GM23338 (cell line): ENCODE measurements around the gene YIPF5.

ENCODE experiments used
- EZH2 ChIP-seq: fragments of 200-600 bp; sonication (generic); IDR thresholded peaks from one replicate; pipeline ENCODE4 v1.8.0; 2017; ENCODE audit warnings: antibody characterized with exemption, mild to moderate bottlenecking, low read depth; ENCODE audit not compliant: unreplicated experiment
- EZH2phosphoT487 ChIP-seq: fragments of 200-600 bp; sonication (generic); IDR thresholded peaks from one replicate; pipeline ENCODE4 v1.8.1; 2018; ENCODE audit warnings: antibody characterized with exemption; ENCODE audit not compliant: unreplicated experiment
- NANOG ChIP-seq: IDR thresholded peaks from 2 replicates; pipeline ENCODE4 v1.6.1; 2016; ENCODE audit warnings: antibody characterized with exemption, borderline replicate concordance
- POLR2AphosphoS5 ChIP-seq: IDR thresholded peaks from 2 replicates; pipeline ENCODE4 v1.6.1; 2016; ENCODE audit warnings: antibody characterized with exemption, low read depth
- STAT1 ChIP-seq: IDR thresholded peaks from one replicate; pipeline ENCODE4 v1.6.1; 2016; ENCODE audit warnings: antibody characterized with exemption; ENCODE audit not compliant: unreplicated experiment
- ZNF114 ChIP-seq: fragments of 250-450 bp; sonication (Bioruptor Pico); IDR thresholded peaks from 2 replicates; pipeline ENCODE4 v1.5.0; 2020; ENCODE audit warnings: mild to moderate bottlenecking, moderate library complexity
- ZNF331 ChIP-seq: fragments of 250-450 bp; sonication (Bioruptor Pico); IDR thresholded peaks from 2 replicates; pipeline ENCODE4 v1.5.0; 2020; ENCODE audit warnings: low read depth, mild to moderate bottlenecking, moderate library complexity
- TF ChIP-seq, protein P1 (sequence below), 2 experiments: fragments of 200-600 bp in 1 of 2; sonication (generic) in 1 of 2; conservative IDR thresholded peaks; 2 replicates each; pipeline versions ENCODE4 v1.5.1 to v1.6.1; 2016 to 2017; ENCODE audit warnings: antibody characterized with exemption in 2 of 2, low read depth in 2 of 2, mild to moderate bottlenecking in 2 of 2, moderate library complexity in 1 of 2
- TF ChIP-seq, protein P2 (sequence below): IDR thresholded peaks from 2 replicates; pipeline ENCODE4 v1.6.1; 2016; ENCODE audit warnings: antibody characterized with exemption
- TF ChIP-seq, protein P3 (sequence below): fragments of 250-450 bp; sonication (Bioruptor Pico); IDR thresholded peaks from 2 replicates; pipeline ENCODE4 v1.5.0; 2020; ENCODE audit warnings: mild to moderate bottlenecking, moderate library complexity

DNA sequence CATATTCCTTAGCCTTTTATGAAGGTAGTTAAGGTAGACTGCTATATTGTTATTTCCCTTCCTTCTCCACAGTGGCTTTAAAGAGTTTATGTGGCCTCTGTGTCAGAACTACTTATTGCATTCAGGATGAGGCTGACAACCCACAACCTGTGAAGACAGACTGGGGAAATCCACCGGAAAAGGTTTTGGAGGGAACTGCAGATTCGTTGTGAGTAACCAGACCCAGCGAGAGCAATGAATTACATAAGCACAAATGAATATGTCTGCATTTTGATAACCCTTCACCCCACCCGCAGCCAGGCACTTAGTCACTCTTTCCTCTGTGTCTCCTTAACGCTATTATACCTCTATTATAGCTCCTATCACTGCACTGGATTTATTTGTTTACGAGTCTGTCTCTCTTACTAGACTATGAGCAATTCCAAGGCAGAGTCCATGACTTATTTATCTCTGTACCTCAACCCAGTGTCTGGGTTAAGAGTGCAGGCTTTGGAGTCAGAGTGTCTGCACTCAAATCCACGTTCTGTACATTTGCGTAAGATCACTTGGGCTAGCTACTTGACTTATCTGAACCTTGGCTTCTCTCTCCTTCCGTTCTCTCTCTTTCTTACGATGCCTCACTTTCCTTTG is 19.5 kb upstream of the YIPF5 start:
- TF ChIP-seq, protein P1, sequence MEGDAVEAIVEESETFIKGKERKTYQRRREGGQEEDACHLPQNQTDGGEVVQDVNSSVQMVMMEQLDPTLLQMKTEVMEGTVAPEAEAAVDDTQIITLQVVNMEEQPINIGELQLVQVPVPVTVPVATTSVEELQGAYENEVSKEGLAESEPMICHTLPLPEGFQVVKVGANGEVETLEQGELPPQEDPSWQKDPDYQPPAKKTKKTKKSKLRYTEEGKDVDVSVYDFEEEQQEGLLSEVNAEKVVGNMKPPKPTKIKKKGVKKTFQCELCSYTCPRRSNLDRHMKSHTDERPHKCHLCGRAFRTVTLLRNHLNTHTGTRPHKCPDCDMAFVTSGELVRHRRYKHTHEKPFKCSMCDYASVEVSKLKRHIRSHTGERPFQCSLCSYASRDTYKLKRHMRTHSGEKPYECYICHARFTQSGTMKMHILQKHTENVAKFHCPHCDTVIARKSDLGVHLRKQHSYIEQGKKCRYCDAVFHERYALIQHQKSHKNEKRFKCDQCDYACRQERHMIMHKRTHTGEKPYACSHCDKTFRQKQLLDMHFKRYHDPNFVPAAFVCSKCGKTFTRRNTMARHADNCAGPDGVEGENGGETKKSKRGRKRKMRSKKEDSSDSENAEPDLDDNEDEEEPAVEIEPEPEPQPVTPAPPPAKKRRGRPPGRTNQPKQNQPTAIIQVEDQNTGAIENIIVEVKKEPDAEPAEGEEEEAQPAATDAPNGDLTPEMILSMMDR (conservative IDR thresholded peaks at IDR 0.05; ENCODE audit: low read depth in 2 of 2): no peak
- TF ChIP-seq, protein P2, sequence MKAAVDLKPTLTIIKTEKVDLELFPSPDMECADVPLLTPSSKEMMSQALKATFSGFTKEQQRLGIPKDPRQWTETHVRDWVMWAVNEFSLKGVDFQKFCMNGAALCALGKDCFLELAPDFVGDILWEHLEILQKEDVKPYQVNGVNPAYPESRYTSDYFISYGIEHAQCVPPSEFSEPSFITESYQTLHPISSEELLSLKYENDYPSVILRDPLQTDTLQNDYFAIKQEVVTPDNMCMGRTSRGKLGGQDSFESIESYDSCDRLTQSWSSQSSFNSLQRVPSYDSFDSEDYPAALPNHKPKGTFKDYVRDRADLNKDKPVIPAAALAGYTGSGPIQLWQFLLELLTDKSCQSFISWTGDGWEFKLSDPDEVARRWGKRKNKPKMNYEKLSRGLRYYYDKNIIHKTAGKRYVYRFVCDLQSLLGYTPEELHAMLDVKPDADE: no peak
- TF ChIP-seq ZNF331 (CRISPR knock-in tag): no peak
- no peak for TF ChIP-seq EZH2
- no peak for TF ChIP-seq POLR2AphosphoS5
- TF ChIP-seq EZH2phosphoT487: no peak
- no peak for TF ChIP-seq NANOG
- TF ChIP-seq, protein P3, sequence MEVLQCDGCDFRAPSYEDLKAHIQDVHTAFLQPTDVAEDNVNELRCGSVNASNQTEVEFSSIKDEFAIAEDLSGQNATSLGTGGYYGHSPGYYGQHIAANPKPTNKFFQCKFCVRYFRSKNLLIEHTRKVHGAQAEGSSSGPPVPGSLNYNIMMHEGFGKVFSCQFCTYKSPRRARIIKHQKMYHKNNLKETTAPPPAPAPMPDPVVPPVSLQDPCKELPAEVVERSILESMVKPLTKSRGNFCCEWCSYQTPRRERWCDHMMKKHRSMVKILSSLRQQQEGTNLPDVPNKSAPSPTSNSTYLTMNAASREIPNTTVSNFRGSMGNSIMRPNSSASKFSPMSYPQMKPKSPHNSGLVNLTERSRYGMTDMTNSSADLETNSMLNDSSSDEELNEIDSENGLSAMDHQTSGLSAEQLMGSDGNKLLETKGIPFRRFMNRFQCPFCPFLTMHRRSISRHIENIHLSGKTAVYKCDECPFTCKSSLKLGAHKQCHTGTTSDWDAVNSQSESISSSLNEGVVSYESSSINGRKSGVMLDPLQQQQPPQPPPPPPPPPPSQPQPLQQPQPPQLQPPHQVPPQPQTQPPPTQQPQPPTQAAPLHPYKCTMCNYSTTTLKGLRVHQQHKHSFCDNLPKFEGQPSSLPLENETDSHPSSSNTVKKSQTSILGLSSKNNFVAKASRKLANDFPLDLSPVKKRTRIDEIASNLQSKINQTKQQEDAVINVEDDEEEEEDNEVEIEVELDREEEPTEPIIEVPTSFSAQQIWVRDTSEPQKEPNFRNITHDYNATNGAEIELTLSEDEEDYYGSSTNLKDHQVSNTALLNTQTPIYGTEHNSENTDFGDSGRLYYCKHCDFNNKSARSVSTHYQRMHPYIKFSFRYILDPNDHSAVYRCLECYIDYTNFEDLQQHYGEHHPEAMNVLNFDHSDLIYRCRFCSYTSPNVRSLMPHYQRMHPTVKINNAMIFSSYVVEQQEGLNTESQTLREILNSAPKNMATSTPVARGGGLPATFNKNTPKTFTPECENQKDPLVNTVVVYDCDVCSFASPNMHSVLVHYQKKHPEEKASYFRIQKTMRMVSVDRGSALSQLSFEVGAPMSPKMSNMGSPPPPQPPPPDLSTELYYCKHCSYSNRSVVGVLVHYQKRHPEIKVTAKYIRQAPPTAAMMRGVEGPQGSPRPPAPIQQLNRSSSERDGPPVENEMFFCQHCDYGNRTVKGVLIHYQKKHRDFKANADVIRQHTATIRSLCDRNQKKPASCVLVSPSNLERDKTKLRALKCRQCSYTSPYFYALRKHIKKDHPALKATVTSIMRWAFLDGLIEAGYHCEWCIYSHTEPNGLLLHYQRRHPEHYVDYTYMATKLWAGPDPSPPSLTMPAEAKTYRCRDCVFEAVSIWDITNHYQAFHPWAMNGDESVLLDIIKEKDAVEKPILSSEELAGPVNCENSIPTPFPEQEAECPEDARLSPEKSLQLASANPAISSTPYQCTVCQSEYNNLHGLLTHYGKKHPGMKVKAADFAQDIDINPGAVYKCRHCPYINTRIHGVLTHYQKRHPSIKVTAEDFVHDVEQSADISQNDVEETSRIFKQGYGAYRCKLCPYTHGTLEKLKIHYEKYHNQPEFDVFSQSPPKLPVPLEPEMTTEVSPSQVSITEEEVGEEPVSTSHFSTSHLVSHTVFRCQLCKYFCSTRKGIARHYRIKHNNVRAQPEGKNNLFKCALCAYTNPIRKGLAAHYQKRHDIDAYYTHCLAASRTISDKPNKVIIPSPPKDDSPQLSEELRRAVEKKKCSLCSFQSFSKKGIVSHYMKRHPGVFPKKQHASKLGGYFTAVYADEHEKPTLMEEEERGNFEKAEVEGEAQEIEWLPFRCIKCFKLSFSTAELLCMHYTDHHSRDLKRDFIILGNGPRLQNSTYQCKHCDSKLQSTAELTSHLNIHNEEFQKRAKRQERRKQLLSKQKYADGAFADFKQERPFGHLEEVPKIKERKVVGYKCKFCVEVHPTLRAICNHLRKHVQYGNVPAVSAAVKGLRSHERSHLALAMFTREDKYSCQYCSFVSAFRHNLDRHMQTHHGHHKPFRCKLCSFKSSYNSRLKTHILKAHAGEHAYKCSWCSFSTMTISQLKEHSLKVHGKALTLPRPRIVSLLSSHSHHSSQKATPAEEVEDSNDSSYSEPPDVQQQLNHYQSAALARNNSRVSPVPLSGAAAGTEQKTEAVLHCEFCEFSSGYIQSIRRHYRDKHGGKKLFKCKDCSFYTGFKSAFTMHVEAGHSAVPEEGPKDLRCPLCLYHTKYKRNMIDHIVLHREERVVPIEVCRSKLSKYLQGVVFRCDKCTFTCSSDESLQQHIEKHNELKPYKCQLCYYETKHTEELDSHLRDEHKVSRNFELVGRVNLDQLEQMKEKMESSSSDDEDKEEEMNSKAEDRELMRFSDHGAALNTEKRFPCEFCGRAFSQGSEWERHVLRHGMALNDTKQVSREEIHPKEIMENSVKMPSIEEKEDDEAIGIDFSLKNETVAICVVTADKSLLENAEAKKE (CRISPR knock-in tag): no peak
- TF ChIP-seq STAT1: no peak
- no peak for TF ChIP-seq ZNF114 (CRISPR knock-in tag)
